ENCODE data around the gene TNNT3.
"Not testable (repeated sequence)": the region's sequence is repeated elsewhere in the genome, so short reads cannot be mapped to it uniquely, and the experiment has no call there.

The TNNT3 gene

GRCh38 chr11:1936072-1936780, 16.7 kb downstream of the TNNT3 start:
- DNase-seq = no peak

GRCh38 chr11:1936781-1937615, 17.5 kb downstream of the TNNT3 start:
- DNase-seq = no peak

- DNase-seq = no peak
Measured at GRCh38 chr11:1937616-1938342, 18.3 kb downstream of the TNNT3 start.

- no peak for DNase-seq
Measured at GRCh38 chr11:1938343-1939005, 19.0 kb downstream of the TNNT3 start.

- DNase-seq = no peak
Measured at GRCh38 chr11:1939006-1939625, 19.6 kb downstream of the TNNT3 start.

GRCh38 chr11:1939788-1940187, 20.3 kb downstream of the TNNT3 start:
- not testable (repeated sequence) for DNase-seq

GRCh38 chr11:1942558-1943260, 23.2 kb downstream of the TNNT3 start:
- no peak for DNase-seq

GRCh38 chr11:1943576-1943975, 24.1 kb downstream of the TNNT3 start:
- no peak for DNase-seq

GRCh38 chr11:1943977-1944376, 24.5 kb downstream of the TNNT3 start:
- DNase-seq = no peak

GRCh38 chr11:1946812-1947484, 27.4 kb downstream of the TNNT3 start, which contains the start of gene MRPL23:
MRPL23 (plus strand) TSS chr11:1947332; CDS start chr11:1947363, 31 bp downstream.
- DNase-seq = no peak

GRCh38 chr11:1947592-1948237, 28.2 kb downstream of the TNNT3 start:
- DNase-seq = no peak

- DNase-seq = no peak
Measured at GRCh38 chr11:1948389-1948788, 28.9 kb downstream of the TNNT3 start.

GRCh38 chr11:1949302-1949701, 29.8 kb downstream of the TNNT3 start:
- no peak for DNase-seq

GRCh38 chr11:1949922-1950321, 30.4 kb downstream of the TNNT3 start:
- no peak for DNase-seq

GRCh38 chr11:1952806-1953482, 33.4 kb downstream of the TNNT3 start:
- DNase-seq = no peak

- no peak for DNase-seq
Measured at GRCh38 chr11:1953489-1954266, 34.2 kb downstream of the TNNT3 start.

GRCh38 chr11:1958367-1958766, 38.9 kb downstream of the TNNT3 start:
- no peak for DNase-seq

GRCh38 chr11:1959786-1960185, 40.3 kb downstream of the TNNT3 start:
- no peak for DNase-seq

- no peak for DNase-seq
Measured at GRCh38 chr11:1963864-1964263, 44.4 kb downstream of the TNNT3 start.
